ENCODE data around the gene CCDC89.

Gene CCDC89

DNA sequence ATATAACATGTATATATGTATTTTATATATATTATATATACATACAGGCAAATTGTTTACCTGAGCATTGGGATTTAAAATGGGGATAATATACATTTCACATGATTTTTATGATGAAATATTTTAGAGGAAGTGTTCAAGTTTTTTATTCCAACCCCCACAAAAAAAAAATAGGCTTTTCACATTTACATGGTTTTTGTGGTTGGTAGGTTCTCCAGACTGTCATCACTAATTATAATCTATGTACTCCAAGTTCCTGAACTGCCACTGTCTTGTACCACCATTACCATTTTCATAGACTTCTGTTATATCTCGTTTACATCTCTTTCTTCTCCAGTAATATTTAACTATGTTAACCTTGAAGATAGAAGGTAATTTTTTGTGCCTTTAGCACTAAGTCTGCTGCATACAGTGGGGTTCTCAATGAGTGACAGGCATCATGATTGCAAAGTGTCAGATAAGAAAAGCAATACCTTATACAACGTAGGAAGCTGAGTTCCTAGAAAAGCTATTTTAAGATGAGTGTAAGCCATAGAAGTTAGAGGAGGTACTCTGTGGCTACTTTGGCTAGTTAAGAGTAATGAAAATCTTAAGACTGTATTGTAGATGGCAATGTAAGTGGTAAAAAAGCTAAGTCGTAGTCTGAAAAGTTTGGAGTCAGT is 33.1 kb downstream of the CCDC89 start:
- H3K9ac ChIP-seq (ENCODE audit: low read depth, low read length), result no peak overlapping the region
- H3K4me1 ChIP-seq (ENCODE audit: insufficient read depth, low read length), result 0 out of 2 replicates have a peak, but pooled peaks cover 7% of the 10 kb centered on the region
- no peaks in the 10 kb centered on the region for H3K9me3 ChIP-seq (ENCODE audit: control insufficient read depth, insufficient read depth, low read length)
- peaks cover 6% of the 10 kb centered on the region; the same call in 1 of the 2 replicates for H3K36me3 ChIP-seq (ENCODE audit: insufficient read depth, low read length)

GRCh38 chr11:85651118-85651517 is 34.9 kb downstream of the CCDC89 start:
- H3K9ac ChIP-seq (ENCODE audit: low read depth, low read length), result no peak overlapping the region
- 0 out of 2 replicates have a peak, but pooled peaks cover 7% of the 10 kb centered on the region for H3K4me1 ChIP-seq (ENCODE audit: insufficient read depth, low read length)

DNA sequence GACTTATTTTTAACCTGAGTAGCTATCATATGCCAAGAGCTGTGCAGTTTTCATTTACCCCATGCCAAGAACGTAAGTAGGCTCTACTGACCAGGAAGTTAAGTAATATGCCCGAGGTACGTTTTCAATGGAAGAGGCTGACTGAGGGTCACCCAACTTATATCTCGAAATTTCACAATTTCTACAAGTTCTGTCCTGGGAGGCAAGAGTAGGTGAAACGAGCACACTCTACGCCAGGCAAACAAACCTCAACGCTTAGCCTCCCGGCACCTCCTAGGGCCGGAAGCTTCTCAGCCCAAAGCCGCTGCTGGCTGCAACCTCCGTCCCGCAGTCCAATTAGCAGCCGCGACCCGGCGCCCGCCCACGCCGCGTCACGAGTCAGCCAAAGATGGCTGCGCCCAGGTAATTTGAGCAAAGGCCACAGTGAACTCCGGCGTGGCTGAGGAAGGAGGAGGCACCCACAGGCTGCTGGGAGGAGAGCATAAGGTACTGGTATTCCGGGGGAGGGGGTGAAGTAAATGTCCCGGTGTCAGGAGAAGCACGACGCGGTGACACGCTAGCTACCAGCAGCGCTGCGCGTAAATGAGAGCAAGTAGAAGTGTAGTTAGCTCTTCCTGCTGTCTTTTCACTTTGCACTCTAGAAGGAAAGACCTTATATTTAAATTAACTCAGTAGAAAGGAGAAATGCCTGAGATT is 38.2 kb downstream of the CCDC89 start, which contains the start of gene TMEM126A:
Gene TMEM126A (plus strand): TSS at position 364 of the 696 bp plus-strand sequence. CDS start 2,289 bp downstream, outside the sequence.
- H3K9ac ChIP-seq (ENCODE audit: low read depth, low read length), result peak within 1 kb of the TSS; percentile 78
- H3K36me3 ChIP-seq (ENCODE audit: insufficient read depth, low read length), result peaks cover 3% of the 10 kb centered on the region; the same call in 1 of the 2 replicates
- no peaks in the 10 kb centered on the region for H3K9me3 ChIP-seq (ENCODE audit: control insufficient read depth, insufficient read depth, low read length)
- peaks cover 11% of the 10 kb centered on the region; the same call in 1 of the 2 replicates for H3K4me1 ChIP-seq (ENCODE audit: insufficient read depth, low read length)

More at GRCh38 chr11:85651118-85651517, 34.9 kb downstream of the CCDC89 start:
- peaks cover 3% of the 10 kb centered on the region; the same call in 1 of the 2 replicates for H3K36me3 ChIP-seq (ENCODE audit: insufficient read depth, low read length)
- no peaks in the 10 kb centered on the region for H3K9me3 ChIP-seq (ENCODE audit: control insufficient read depth, insufficient read depth, low read length)

GRCh38 chr11:85647078-85647477 is 38.9 kb downstream of the CCDC89 start:
- no peaks in the 10 kb centered on the region for H3K9me3 ChIP-seq (ENCODE audit: control insufficient read depth, insufficient read depth, low read length)
- H3K36me3 ChIP-seq (ENCODE audit: insufficient read depth, low read length), result peaks cover 3% of the 10 kb centered on the region; the same call in 1 of the 2 replicates
- peaks cover 11% of the 10 kb centered on the region; the same call in 1 of the 2 replicates for H3K4me1 ChIP-seq (ENCODE audit: insufficient read depth, low read length)
- peak overlapping the region; percentile 78 for H3K9ac ChIP-seq (ENCODE audit: low read depth, low read length)

GRCh38 chr11:85643191-85643614 is 42.8 kb downstream of the CCDC89 start:
- Histone ChIP-seq H3K4me1 (ENCODE audit: insufficient read depth, low read length) (peaks cover 4% of the 10 kb centered on the region; the same call in 1 of the 2 replicates), H3K9ac (ENCODE audit: low read depth, low read length) (no peak overlapping the region), H3K9me3 (ENCODE audit: control insufficient read depth, insufficient read depth, low read length) (no peaks in the 10 kb centered on the region)

DNA sequence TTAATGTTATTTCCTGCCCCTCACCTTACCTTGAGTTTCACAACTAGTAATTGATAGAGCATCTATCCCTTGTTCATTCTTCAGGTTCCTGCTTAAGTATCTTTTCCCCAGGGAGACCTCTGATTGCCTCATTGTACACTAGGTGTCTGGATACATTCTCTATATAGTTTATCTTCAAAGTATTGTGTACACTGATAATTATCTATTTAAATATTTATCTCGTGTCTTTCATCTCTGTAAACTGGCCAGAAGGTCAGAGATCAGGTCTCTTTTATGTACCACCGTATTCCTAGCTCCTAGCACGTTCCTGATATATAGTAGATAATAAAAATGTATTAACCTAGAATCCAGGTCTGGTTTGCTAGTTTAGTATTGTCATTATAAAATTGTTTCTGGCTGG is 51.2 kb downstream of the CCDC89 start:
- Histone ChIP-seq H3K4me1 (ENCODE audit: insufficient read depth, low read length) (peaks cover 4% of the 10 kb centered on the region; the same call in 1 of the 2 replicates), H3K9ac (ENCODE audit: low read depth, low read length) (no peak overlapping the region), H3K36me3 (ENCODE audit: insufficient read depth, low read length) (peaks cover 10% of the 10 kb centered on the region; the same call in 1 of the 2 replicates), H3K9me3 (ENCODE audit: control insufficient read depth, insufficient read depth, low read length) (no peaks in the 10 kb centered on the region)

More at GRCh38 chr11:85643191-85643614, 42.8 kb downstream of the CCDC89 start:
- no peaks in the 10 kb centered on the region for H3K36me3 ChIP-seq (ENCODE audit: insufficient read depth, low read length)
